Measurements from ENCODE around the gene CAB39. TPM values are rescaled to one million over a fixed set of nuclear protein-coding genes. Genes with fewer than 3 reads are reported as not detected.

Gene CAB39
- total and polyA plus RNA-seq, 2 donors from 2014 or later: 39.1 to 77.6 TPM

DNA sequence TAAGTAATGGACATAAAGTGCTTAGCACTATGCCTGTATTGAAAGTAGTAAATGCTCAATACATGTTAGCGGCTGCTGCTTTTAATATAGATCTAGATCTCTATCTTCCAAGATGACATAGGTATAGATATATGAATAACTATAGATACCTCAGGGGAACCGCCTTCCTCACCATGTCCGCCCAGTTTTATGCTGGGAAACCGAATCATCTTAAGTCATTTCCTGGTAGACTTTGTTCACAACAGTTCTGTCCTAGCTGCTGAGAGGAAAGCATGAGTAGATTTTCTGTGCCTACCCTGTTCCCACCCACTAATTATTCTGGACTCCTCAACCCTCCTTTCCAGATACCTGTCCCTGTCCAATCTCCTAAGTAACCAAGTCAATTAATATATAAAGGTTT is 130.5 kb downstream of the CAB39 start:
- intact Hi-C loops (cut with DNase I): no loop called here
- Histone ChIP-seq H3K9ac (ENCODE audit: low read length in 3 of 3) (no peak overlapping the region), H3K4me1 (ENCODE audit: control insufficient read depth in 2 of 3, insufficient read depth in 2 of 3, low read depth in 1 of 3, low read length in 3 of 3) (no peaks in the 10 kb centered on the region), H3K27me3 (ENCODE audit: control insufficient read depth, insufficient read depth, low read length) (no peaks in the 10 kb centered on the region), H3K36me3 (ENCODE audit: control insufficient read depth in 2 of 3, insufficient read depth in 3 of 3, low read length in 3 of 3) (no peaks in the 10 kb centered on the region), H3K4me3 (ENCODE audit: low read length in 3 of 3) (no peak overlapping the region), H3K9me3 (ENCODE audit: control insufficient read depth in 2 of 3, insufficient read depth in 1 of 3, low read length in 3 of 3) (no peaks in the 10 kb centered on the region), H3K27ac (ENCODE audit: low read depth in 2 of 2, low read length in 2 of 2) (no peak overlapping the region)
- FAIRE-seq: no peak
- TF ChIP-seq, protein P1, sequence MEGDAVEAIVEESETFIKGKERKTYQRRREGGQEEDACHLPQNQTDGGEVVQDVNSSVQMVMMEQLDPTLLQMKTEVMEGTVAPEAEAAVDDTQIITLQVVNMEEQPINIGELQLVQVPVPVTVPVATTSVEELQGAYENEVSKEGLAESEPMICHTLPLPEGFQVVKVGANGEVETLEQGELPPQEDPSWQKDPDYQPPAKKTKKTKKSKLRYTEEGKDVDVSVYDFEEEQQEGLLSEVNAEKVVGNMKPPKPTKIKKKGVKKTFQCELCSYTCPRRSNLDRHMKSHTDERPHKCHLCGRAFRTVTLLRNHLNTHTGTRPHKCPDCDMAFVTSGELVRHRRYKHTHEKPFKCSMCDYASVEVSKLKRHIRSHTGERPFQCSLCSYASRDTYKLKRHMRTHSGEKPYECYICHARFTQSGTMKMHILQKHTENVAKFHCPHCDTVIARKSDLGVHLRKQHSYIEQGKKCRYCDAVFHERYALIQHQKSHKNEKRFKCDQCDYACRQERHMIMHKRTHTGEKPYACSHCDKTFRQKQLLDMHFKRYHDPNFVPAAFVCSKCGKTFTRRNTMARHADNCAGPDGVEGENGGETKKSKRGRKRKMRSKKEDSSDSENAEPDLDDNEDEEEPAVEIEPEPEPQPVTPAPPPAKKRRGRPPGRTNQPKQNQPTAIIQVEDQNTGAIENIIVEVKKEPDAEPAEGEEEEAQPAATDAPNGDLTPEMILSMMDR (IDR thresholded peaks at IDR 0.05; ENCODE audit: borderline replicate concordance, extremely low read depth, insufficient read depth): no peak
- no peak for DNase-seq

DNA sequence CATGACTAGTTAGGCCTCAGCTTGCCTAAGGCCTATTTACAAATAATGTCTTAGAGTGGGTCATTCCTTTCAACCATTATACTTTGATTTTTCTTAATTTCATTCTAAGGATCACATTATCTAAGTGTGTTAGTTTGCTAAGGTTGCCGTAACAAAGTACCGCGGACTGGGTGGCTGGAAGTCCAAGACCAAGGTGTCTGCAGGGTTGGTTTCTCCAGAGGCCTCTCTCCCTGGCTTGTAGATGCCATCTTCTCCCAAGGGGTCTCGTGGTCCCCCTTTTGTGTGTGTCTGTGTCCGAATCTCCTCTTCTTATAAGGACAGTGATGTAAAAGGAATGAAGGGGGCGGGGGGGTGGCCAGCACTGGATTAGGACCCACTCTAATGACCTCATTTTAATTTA is 133.7 kb downstream of the CAB39 start:
- Histone ChIP-seq H3K4me1 (ENCODE audit: control insufficient read depth in 2 of 3, insufficient read depth in 2 of 3, low read depth in 1 of 3, low read length in 3 of 3) (no peaks in the 10 kb centered on the region), H3K9me3 (ENCODE audit: control insufficient read depth in 2 of 3, insufficient read depth in 1 of 3, low read length in 3 of 3) (no peaks in the 10 kb centered on the region), H3K27me3 (ENCODE audit: control insufficient read depth, insufficient read depth, low read length) (no peaks in the 10 kb centered on the region), H3K27ac (ENCODE audit: low read depth in 2 of 2, low read length in 2 of 2) (no peak overlapping the region), H3K9ac (ENCODE audit: low read length in 3 of 3) (no peak overlapping the region), H3K4me3 (ENCODE audit: low read length in 3 of 3) (no peak overlapping the region), H3K36me3 (ENCODE audit: control insufficient read depth in 2 of 3, insufficient read depth in 3 of 3, low read length in 3 of 3) (no peaks in the 10 kb centered on the region)
- intact Hi-C loops (cut with DNase I): no loop called here
- TF ChIP-seq, protein P1 (IDR thresholded peaks at IDR 0.05; ENCODE audit: borderline replicate concordance, extremely low read depth, insufficient read depth): no peak
- DNase-seq (no peak), FAIRE-seq (no peak)

DNA sequence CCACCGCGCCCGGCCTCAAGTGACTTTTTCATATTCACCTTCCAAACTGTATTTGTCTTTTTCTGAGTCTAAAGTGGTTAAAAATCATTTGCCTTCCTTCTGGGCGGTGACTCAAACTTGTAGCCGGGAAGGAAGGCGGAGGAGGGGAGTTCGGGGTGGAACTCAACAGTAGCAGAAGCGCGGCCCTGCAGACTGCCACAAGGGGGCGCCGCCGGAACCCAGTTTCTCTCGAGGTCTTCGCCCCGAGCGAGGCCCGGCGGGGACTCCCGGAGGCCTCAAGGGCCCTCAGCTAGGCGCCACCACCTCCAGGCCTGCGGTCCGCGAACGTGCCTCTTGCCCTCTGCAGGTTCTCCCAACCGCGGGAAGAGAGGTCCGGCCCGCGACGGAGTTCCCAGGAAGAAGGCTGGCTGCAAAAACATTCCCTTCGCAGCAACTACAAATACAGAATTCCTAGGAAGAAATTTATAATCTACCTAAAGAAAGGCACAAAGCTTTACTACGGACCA is 135.3 kb downstream of the CAB39 start:
- Histone ChIP-seq H3K27ac (ENCODE audit: low read depth in 2 of 2, low read length in 2 of 2) (no peak overlapping the region), H3K27me3 (ENCODE audit: control insufficient read depth, insufficient read depth, low read length) (no peaks in the 10 kb centered on the region), H3K36me3 (ENCODE audit: control insufficient read depth in 2 of 3, insufficient read depth in 3 of 3, low read length in 3 of 3) (no peaks in the 10 kb centered on the region), H3K4me3 (ENCODE audit: low read length in 3 of 3) (no peak overlapping the region), H3K4me1 (ENCODE audit: control insufficient read depth in 2 of 3, insufficient read depth in 2 of 3, low read depth in 1 of 3, low read length in 3 of 3) (no peaks in the 10 kb centered on the region), H3K9me3 (ENCODE audit: control insufficient read depth in 2 of 3, insufficient read depth in 1 of 3, low read length in 3 of 3) (no peaks in the 10 kb centered on the region), H3K9ac (ENCODE audit: low read length in 3 of 3) (no peak overlapping the region)
- intact Hi-C loops (cut with DNase I): no loop called here
- FAIRE-seq: no peak
- peak; percentile 90 to 96 (median 93) for DNase-seq
- TF ChIP-seq, protein P1 (IDR thresholded peaks at IDR 0.05; ENCODE audit: borderline replicate concordance, extremely low read depth, insufficient read depth): peak; percentile 70

All from kidney (tissue), 14 donors.